ENCODE data around the gene RPL35.
"Not testable (repeated sequence)": the region's sequence is repeated elsewhere in the genome, so short reads cannot be mapped to it uniquely, and the experiment has no call there.

RPL35 gene

GRCh38 chr9:124844291-124844690 is 17.5 kb downstream of the RPL35 start:
- H3K27me3 Mint-ChIP-seq (ENCODE audit: low read depth), result no peaks in the 10 kb centered on the region
- peaks cover 18% of the 10 kb centered on the region for H3K4me1 Mint-ChIP-seq
- no peaks in the 10 kb centered on the region for H3K36me3 Mint-ChIP-seq (ENCODE audit: low read depth)
- H3K4me3 Mint-ChIP-seq, result no peak overlapping the region
- H3K27ac Mint-ChIP-seq, result peak overlapping the region in 2 of 3 experiments; percentile 13 to 18
- TF ChIP-seq CTCF (IDR thresholded peaks at IDR 0.05; ENCODE audit: unreplicated experiment in 3 of 3), result no peak
- H3K9me3 Mint-ChIP-seq, result no peaks in the 10 kb centered on the region

GRCh38 chr9:124843456-124844034 is 18.2 kb downstream of the RPL35 start:
- no peak overlapping the region for H3K27ac Mint-ChIP-seq
- no peak overlapping the region for H3K4me3 Mint-ChIP-seq
- no peaks in the 10 kb centered on the region for H3K27me3 Mint-ChIP-seq (ENCODE audit: low read depth)
- TF ChIP-seq CTCF (IDR thresholded peaks at IDR 0.05; ENCODE audit: unreplicated experiment in 3 of 3), result no peak
- H3K4me1 Mint-ChIP-seq, result peaks cover 18% of the 10 kb centered on the region
- no peaks in the 10 kb centered on the region for H3K9me3 Mint-ChIP-seq
- no peaks in the 10 kb centered on the region for H3K36me3 Mint-ChIP-seq (ENCODE audit: low read depth)

- TF ChIP-seq CTCF (IDR thresholded peaks at IDR 0.05; ENCODE audit: unreplicated experiment in 3 of 3), result no peak
- no peak overlapping the region for H3K4me3 Mint-ChIP-seq
These were observed 20.5 kb downstream of the RPL35 start for GRCh38 chr9:124841075-124841821.

GRCh38 chr9:124840300-124840833 is 21.4 kb downstream of the RPL35 start:
- Mint-ChIP-seq H3K36me3 (ENCODE audit: low read depth) (no peaks in the 10 kb centered on the region), H3K27ac (peak overlapping the region in 1 of 3 experiments; percentile 83), H3K4me3 (no peak overlapping the region), H3K9me3 (no peaks in the 10 kb centered on the region), H3K27me3 (ENCODE audit: low read depth) (peaks cover 3% of the 10 kb centered on the region), H3K4me1 (peaks cover 30% of the 10 kb centered on the region)
- TF ChIP-seq CTCF (IDR thresholded peaks at IDR 0.05; ENCODE audit: unreplicated experiment in 3 of 3), result peak in 2 of 3 experiments; percentile 22 to 33

More at GRCh38 chr9:124841075-124841821, 20.5 kb downstream of the RPL35 start:
- Mint-ChIP-seq H3K27ac (peak overlapping the region in 2 of 3 experiments; percentile 25 to 83), H3K36me3 (ENCODE audit: low read depth) (no peaks in the 10 kb centered on the region), H3K4me1 (peaks cover 29% of the 10 kb centered on the region), H3K27me3 (ENCODE audit: low read depth) (peaks cover 3% of the 10 kb centered on the region), H3K9me3 (no peaks in the 10 kb centered on the region)

- H3K27ac Mint-ChIP-seq, result peak overlapping the region; percentile 45 to 85 (median 51)
- peak; percentile 47 to 60 (median 49) for TF ChIP-seq CTCF (IDR thresholded peaks at IDR 0.05; ENCODE audit: unreplicated experiment in 3 of 3)
- H3K9me3 Mint-ChIP-seq, result no peaks in the 10 kb centered on the region
- H3K36me3 Mint-ChIP-seq (ENCODE audit: low read depth), result no peaks in the 10 kb centered on the region
- H3K4me3 Mint-ChIP-seq, result no peak overlapping the region
- peaks cover 3% of the 10 kb centered on the region for H3K27me3 Mint-ChIP-seq (ENCODE audit: low read depth)
- peaks cover 36% of the 10 kb centered on the region for H3K4me1 Mint-ChIP-seq
These were observed 22.0 kb downstream of the RPL35 start for GRCh38 chr9:124839612-124840299.

- H3K9me3 Mint-ChIP-seq; H3K27me3 Mint-ChIP-seq (ENCODE audit: low read depth); H3K27ac Mint-ChIP-seq; H3K36me3 Mint-ChIP-seq (ENCODE audit: low read depth); H3K4me3 Mint-ChIP-seq: not testable (repeated sequence)
- H3K4me1 Mint-ChIP-seq, result peaks cover 46% of the 10 kb centered on the region
These were observed 23.0 kb downstream of the RPL35 start for GRCh38 chr9:124838567-124839275.

GRCh38 chr9:124838132-124838531 is 23.6 kb downstream of the RPL35 start:
- not testable (repeated sequence) for H3K27me3 Mint-ChIP-seq (ENCODE audit: low read depth); H3K27ac Mint-ChIP-seq; H3K4me3 Mint-ChIP-seq; H3K36me3 Mint-ChIP-seq (ENCODE audit: low read depth); H3K9me3 Mint-ChIP-seq
- peaks cover 46% of the 10 kb centered on the region for H3K4me1 Mint-ChIP-seq
